GM12875 (cell line): ENCODE data around the gene CCDC92B.

Experiments
- H3K4me3 ChIP-seq: one replicate; pipeline ENCODE4 v1.5.1; 2011; ENCODE audit warnings: low read depth, low read length, control low read depth
- TF ChIP-seq, protein P1 (sequence below): IDR thresholded peaks from 2 replicates; pipeline ENCODE4 v1.5.1; 2011; ENCODE audit warnings: low read depth, mild to moderate bottlenecking, control low read depth, inconsistent platforms, low read length, moderate library complexity, borderline replicate concordance; ENCODE audit not compliant: insufficient read depth

CCDC92B gene

DNA sequence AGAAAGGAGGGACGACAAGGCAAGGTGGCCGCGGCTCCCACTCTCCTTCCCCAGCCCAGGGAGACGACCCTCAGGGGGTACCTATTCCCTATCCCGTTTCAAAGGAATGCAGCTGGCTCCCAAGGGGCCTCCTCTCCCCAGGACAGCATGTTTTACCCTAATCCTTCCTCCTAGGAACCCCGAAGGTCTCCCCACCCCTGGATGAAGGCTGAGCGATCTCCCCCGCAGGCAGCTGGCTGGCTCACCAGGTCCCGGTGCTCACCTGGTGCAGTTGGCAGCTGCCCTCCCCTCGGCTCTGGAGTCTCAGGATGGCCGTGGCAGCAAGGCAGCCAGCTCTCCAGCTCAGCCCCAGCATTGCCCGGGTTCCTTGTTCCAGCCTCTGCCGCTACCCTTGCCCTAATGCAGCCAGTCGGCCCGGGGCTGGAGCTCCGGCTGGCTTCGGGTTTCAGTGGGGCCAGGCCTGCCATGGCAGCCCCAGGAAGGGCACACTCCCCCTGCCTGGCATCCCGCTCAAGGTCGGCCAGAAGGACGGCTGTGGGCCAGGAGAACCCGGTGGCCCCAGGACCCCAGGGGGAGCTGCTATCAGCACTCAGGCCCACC is 42.4 kb downstream of the CCDC92B start:
- TF ChIP-seq, protein P1, sequence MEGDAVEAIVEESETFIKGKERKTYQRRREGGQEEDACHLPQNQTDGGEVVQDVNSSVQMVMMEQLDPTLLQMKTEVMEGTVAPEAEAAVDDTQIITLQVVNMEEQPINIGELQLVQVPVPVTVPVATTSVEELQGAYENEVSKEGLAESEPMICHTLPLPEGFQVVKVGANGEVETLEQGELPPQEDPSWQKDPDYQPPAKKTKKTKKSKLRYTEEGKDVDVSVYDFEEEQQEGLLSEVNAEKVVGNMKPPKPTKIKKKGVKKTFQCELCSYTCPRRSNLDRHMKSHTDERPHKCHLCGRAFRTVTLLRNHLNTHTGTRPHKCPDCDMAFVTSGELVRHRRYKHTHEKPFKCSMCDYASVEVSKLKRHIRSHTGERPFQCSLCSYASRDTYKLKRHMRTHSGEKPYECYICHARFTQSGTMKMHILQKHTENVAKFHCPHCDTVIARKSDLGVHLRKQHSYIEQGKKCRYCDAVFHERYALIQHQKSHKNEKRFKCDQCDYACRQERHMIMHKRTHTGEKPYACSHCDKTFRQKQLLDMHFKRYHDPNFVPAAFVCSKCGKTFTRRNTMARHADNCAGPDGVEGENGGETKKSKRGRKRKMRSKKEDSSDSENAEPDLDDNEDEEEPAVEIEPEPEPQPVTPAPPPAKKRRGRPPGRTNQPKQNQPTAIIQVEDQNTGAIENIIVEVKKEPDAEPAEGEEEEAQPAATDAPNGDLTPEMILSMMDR = no peak
- H3K4me3 ChIP-seq = no peak overlapping the region

DNA sequence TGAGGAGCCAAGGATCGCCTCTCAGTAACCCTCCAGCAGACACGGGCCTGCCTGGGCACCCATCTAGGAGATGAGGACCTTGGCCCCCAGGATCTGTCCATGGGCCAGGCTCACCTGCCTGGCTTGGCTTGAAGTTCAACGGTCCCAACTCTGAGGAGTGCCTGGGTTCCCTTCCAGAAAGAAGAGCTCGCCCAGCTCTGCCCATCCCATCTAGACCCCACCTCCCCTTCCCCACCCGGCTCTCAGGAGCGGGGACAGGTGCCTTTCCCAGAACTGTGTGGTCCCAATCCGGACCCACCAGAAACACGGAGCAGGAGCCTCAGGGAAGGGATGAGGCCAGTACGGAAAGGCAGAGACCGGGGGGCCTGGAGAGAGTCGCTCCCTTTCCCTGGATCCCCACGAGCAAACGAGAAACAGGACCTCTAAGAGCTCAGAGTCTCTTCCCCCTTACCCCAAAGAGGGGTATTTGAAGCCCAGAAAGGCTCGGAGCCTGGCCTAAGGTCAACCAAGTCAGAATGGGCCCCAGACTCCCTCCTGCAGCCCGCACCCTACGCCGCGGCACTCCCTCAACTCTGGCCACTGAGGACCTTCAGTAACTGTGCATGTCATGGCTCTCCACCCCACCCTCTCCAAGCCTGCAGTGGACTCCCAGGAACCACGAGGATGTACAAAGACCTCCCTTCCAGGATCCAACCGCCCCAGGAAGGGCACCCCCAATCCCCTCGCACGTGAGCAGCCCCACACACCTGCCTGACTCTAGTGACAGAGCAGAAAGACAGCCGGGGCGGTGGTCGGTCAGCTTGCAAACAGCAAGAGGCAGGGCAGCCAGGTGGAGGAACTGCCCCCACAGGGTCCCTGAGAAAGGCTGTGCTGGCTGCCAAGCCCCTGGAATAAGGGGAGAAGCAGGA is 43.3 kb downstream of the CCDC92B start:
- TF ChIP-seq, protein P1 = no peak
- H3K4me3 ChIP-seq = no peak overlapping the region

DNA sequence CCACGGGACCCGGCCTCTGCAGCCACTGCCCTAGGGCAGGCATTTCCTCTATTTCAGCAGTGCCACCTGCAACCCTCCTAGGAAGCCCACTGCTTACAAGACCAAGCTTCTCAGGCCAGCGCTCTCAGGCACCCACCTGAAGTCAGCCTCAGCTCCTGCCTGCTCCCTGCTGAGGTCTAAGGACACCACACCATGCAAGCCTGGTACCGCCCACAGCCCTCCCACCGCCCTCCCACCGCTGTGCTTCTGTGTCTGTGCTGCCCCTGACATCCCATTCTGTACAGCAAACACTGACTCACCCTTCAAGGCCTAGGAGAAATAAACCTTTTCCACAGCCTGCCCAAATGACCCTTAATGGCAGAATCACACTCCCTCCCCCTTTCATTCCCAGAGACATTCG is 44.2 kb downstream of the CCDC92B start:
- no peak overlapping the region for H3K4me3 ChIP-seq
- TF ChIP-seq, protein P1 = no peak

DNA sequence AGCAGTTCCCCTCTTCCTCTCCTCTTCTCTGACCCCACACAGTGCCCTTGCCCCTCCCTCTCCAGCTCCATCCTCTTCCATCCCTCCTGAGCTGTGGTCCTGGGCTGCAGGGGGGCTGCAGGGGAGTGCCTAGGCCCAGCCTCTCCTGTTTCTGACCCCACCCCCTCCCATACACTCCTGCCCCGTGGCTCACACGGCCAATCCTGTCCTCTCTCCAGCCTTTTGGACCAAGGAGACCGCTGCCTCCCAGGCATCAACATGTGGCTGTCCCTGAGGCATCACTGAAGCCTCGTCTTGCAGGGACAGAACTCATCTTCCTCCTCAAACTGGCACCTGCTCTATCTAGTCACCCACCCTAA is 44.6 kb downstream of the CCDC92B start:
- no peak overlapping the region for H3K4me3 ChIP-seq
- TF ChIP-seq, protein P1 = no peak

DNA sequence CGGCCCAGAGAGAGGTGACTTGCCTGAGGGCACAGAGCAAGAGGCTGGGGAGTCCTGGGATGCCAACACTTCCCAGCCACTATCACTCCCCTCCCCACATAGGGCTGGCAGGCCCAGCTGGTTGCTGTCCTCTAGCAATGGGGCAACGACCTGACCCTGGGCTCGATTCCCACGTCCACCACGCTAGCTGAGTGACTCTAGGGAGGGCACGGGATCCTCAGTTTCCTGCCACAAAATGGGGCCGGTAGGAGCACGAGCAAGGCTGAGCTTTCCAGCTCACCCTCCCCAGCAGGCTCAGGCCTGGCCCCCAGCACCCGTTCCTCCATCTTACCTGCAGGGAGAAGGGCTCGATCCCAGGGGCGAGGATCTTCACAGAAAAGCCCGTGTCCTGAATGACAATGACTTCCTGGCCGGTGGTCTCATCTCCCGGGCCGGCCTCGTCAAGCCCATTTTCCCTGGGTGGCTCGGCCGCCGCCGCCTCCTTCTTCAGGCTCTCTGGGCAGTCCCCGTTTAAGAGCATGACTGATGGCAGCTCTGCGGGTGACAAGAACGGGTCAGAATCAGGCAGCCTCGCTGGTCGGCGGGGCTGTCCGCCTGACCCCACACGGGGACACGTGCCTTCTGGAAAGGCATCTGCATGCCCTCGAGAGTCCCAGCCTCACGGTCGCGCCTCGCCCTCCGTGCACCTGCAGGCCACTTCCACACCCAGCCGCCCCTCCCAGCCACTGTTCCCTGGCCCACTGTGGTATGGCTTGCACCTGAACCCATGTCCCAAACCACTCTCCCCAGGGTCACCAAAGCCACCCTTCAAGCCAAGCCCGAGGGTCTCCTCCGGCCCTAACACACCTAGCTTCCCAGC is 45.2 kb downstream of the CCDC92B start:
- no peak overlapping the region for H3K4me3 ChIP-seq
- TF ChIP-seq, protein P1 = no peak

DNA sequence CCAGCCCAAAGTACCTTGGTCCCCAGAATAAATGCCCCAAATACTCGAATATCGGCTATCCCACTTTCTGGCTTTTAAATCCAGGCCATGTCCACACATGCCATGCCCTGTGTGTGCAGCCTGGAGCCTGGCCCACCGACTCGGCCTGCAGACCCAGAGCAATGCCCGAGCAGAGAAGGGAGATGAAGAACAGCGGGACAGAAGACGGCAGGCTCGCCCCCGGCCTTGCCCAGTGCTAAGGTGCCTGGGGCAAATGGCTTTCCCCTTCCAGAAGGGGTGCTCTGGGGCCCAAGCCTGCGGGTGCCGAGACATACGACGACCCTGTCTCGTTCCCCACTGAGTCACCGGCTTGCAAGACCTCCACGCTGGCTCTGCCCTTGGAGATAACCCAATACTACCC is 45.8 kb downstream of the CCDC92B start:
- TF ChIP-seq, protein P1 = no peak
- H3K4me3 ChIP-seq = no peak overlapping the region
